PC-3 (cell line): ENCODE measurements around the gene DLGAP4. TPM values are rescaled to one million over a fixed set of nuclear protein-coding genes. Genes with fewer than 3 reads are reported as not detected.

ENCODE experiments used
- ATAC-seq: fragments of 200-7000 bp; cut with Tn5 transposase; 2 replicates; pipeline ENCODE4 v1.9.1; 2020; ENCODE audit warnings: mild to moderate bottlenecking, moderate library complexity
- BruUV-seq: library from RNA; stranded (reverse); fragments of 400-500 nt; replicated peaks from 2 replicates; lab custom pipeline; 2021; lab: Mats Ljungman, UMichigan
- CTCF ChIA-PET: fragments of 300-600 bp; sonication (Branson Sonifier 250); formaldehyde crosslinking; loops from one replicate; lab custom pipeline; 2022; ENCODE audit warnings: antibody characterized with exemption; lab: Charles Lee
- POLR2A ChIA-PET: fragments of 300-600 bp; sonication (Branson Sonifier 250); formaldehyde crosslinking; loops from one replicate; lab custom pipeline; 2022; ENCODE audit warnings: antibody characterized with exemption; ENCODE audit not compliant: unreplicated experiment; lab: Charles Lee
- DNase-seq: peaks from one replicate; pipeline ENCODE4 v3.0.0-alpha.2; 2015
- H2AFZ ChIP-seq: fragments of 300-600 bp; sonication (generic); 2 replicates; pipeline ENCODE4 v1.6.0; 2016; ENCODE audit warnings: antibody characterized with exemption, low read length
- H3F3A ChIP-seq: fragments of 300-600 bp; sonication (generic); one replicate; pipeline ENCODE4 v1.6.0; 2017; ENCODE audit warnings: antibody characterized with exemption, low read length, control low read depth, mild to moderate bottlenecking; ENCODE audit not compliant: unreplicated experiment
- H3K27ac ChIP-seq: fragments of 300-600 bp; sonication (generic); 2 replicates; pipeline ENCODE4 v1.5.1; 2016; ENCODE audit warnings: mild to moderate bottlenecking, low read length
- H3K27me3 ChIP-seq: fragments of 300-600 bp; sonication (generic); 2 replicates; pipeline ENCODE4 v1.6.1; 2016; ENCODE audit warnings: low read length, mixed read lengths
- H3K36me3 ChIP-seq: fragments of 300-600 bp; sonication (generic); 2 replicates; pipeline ENCODE4 v1.6.1; 2016; ENCODE audit warnings: low read depth, mixed run types, low read length, mixed read lengths
- H3K4me1 ChIP-seq: fragments of 300-600 bp; sonication (generic); 2 replicates; pipeline ENCODE4 v1.5.1; 2016; ENCODE audit warnings: low read length; ENCODE audit not compliant: insufficient read depth
- H3K4me2 ChIP-seq: fragments of 300-600 bp; sonication (generic); 2 replicates; pipeline ENCODE4 v1.6.0; 2016; ENCODE audit warnings: low read length
- H3K4me3 ChIP-seq: fragments of 300-600 bp; sonication (generic); 2 replicates; pipeline ENCODE4 v1.5.1; 2016; ENCODE audit warnings: mild to moderate bottlenecking, low read length, mixed read lengths
- H3K79me2 ChIP-seq: fragments of 300-600 bp; sonication (generic); 2 replicates; pipeline ENCODE4 v1.6.1; 2017; ENCODE audit warnings: low read length, mixed read lengths
- H3K9ac ChIP-seq: fragments of 300-600 bp; sonication (generic); 2 replicates; pipeline ENCODE4 v1.6.0; 2016; ENCODE audit warnings: mild to moderate bottlenecking, low read length
- H3K9me2 ChIP-seq: fragments of 300-600 bp; sonication (generic); replicated peaks from 2 replicates; pipeline ENCODE4 v1.6.1; 2016; ENCODE audit warnings: mixed run types, low read length, mixed read lengths
- H3K9me3 ChIP-seq: fragments of 300-600 bp; sonication (generic); 2 replicates; pipeline ENCODE4 v1.6.1; 2016; ENCODE audit warnings: low read length, mixed read lengths
- H4K20me1 ChIP-seq: fragments of 300-600 bp; sonication (generic); 2 replicates; pipeline ENCODE4 v1.6.1; 2016; ENCODE audit warnings: low read length, mixed read lengths
- EZH2 ChIP-seq: fragments of 300-600 bp; sonication (generic); IDR thresholded peaks from one replicate; pipeline ENCODE4 v1.6.1; 2017; ENCODE audit warnings: antibody characterized with exemption, mild to moderate bottlenecking, low read length; ENCODE audit not compliant: unreplicated experiment
- EZH2phosphoT487 ChIP-seq: fragments of 300-600 bp; sonication (generic); IDR thresholded peaks from 2 replicates; pipeline ENCODE4 v1.6.1; 2018; ENCODE audit warnings: mild to moderate bottlenecking, antibody characterized with exemption, low read length, borderline replicate concordance
- intact Hi-C: fragments of 100-400 bp; cut with micrococcal nuclease; formaldehyde crosslinking; loops from 2 replicates; pipeline ENCODE4 v1.9.0; 2023
- total RNA-seq: library from RNA; depleted of rRNA; stranded (reverse); fragments of >200 nt; gene quantifications from 2 replicates; pipeline ENCODE4 v1.2.3, GENCODE V29; 2014
- TF ChIP-seq, protein P1 (sequence below): fragments of 300-600 bp; sonication (generic); conservative IDR thresholded peaks from 2 replicates; pipeline ENCODE4 v1.5.1; 2017; ENCODE audit warnings: antibody characterized with exemption, low read depth, mild to moderate bottlenecking, low read length

Gene DLGAP4
- total RNA-seq, 1 experiment from 2014 or later, result 21.0 TPM

DNA sequence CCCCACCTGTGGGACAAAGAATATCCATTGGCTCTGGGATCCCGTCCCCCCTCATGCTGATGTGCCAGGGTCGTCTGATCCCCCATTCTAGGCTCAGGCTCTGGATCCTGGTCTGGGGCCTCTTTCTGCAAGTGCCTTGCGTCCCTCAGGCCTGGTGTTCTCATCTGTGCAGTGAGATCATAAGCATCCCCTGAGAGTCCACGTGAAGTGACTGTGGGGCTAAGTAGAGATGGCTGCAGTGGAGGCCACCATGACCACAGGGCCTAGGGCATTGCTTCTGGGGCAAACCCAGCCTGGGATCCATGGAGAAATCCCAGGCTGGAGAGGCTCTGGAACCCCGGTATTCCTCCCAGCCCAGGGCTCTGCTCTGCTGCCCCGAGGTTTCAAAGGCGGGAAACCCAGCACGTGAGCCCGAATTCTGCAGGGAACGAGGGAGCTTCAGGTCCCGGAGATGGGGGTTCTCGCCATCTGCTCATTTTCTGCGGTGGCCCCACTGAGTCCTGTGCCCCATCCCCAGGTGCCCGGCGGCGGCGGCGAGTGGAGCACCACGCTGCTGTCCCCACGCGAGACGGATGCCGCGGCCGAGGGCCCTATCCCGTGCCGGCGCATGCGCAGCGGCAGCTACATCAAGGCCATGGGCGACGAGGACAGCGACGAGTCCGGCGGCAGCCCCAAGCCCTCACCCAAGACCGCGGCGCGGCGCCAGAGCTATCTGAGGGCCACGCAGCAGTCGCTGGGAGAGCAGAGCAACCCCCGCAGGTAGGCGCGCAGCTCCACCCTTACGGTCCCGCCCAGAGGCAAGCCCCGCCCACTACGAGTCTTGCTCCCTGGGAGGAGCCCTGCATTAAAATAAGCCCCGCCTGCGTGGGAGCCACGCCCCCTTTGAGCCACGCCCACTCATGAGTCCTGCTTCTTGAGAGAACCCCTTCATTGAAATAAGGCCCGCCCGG is 129.7 kb downstream of the DLGAP4 start:
- Histone ChIP-seq H3K9ac (no peak overlapping the region), H3K4me1 (no peaks in the 10 kb centered on the region), H3K79me2 (no peaks in the 10 kb centered on the region), H3K9me2 (no peaks in the 10 kb centered on the region), H3K27ac (no peak overlapping the region), H3K9me3 (no peaks in the 10 kb centered on the region), H3K4me3 (peak overlapping the region; percentile 45; the same call in 1 of the 2 replicates), H3K36me3 (no peaks in the 10 kb centered on the region), H3K27me3 (no peaks in the 10 kb centered on the region), H2AFZ (peak overlapping the region; percentile 63), H4K20me1 (no peaks in the 10 kb centered on the region), H3F3A (no peaks in the 10 kb centered on the region), H3K4me2 (peak overlapping the region; percentile 60)
- BruUV-seq, result no TSS peak
- intact Hi-C loops, result loop anchor here (1.0 kb wide), 1 partner anchor 187 kb away; no protein-coding TSS in a partner anchor
- POLR2A ChIA-PET, result no interaction called here
- TF ChIP-seq EZH2 (no peak), EZH2phosphoT487 (no peak)
- TF ChIP-seq, protein P1, sequence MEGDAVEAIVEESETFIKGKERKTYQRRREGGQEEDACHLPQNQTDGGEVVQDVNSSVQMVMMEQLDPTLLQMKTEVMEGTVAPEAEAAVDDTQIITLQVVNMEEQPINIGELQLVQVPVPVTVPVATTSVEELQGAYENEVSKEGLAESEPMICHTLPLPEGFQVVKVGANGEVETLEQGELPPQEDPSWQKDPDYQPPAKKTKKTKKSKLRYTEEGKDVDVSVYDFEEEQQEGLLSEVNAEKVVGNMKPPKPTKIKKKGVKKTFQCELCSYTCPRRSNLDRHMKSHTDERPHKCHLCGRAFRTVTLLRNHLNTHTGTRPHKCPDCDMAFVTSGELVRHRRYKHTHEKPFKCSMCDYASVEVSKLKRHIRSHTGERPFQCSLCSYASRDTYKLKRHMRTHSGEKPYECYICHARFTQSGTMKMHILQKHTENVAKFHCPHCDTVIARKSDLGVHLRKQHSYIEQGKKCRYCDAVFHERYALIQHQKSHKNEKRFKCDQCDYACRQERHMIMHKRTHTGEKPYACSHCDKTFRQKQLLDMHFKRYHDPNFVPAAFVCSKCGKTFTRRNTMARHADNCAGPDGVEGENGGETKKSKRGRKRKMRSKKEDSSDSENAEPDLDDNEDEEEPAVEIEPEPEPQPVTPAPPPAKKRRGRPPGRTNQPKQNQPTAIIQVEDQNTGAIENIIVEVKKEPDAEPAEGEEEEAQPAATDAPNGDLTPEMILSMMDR, result no peak
- peak; percentile 73 for ATAC-seq
- DNase-seq, result peak; percentile 81
- CTCF ChIA-PET, result no interaction called here

DNA sequence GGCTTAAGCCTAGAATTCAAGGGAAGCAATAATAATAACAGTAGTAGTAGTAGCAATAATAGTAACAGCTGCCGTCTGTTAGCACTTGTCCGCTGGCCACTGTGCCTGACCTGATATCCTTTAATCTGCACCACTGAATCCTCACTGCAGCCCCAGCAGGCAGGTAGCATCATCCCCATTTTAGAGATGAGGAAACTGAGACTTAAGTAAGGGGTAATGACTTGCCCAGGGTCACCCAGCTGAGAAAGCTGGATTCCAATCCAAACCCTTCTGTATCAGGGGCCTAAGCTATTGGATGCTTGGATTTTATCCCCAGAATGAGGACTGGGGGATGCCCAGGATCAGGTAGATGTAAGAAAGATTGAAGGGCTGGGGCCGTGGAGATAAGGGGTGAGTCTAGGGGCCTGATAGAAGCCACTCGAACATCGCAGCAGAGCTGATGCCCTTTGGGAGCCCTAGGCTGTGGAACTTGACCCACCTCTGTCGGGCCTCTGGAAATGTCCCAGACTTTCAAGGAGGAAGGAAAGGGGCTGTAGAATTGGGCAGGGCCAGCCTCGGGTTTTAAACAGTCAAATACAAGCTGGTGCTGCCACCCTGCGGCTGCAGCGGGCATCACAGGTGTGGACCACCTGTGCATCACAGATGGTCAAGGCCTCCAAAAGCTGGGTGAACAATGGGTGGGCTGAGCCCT is 133.0 kb downstream of the DLGAP4 start:
- H3K79me2 ChIP-seq, result no peaks in the 10 kb centered on the region
- no peak overlapping the region for H3K4me2 ChIP-seq
- TF ChIP-seq, protein P1, result peak; percentile 96
- TF ChIP-seq EZH2 (no peak), EZH2phosphoT487 (no peak)
- no peak overlapping the region for H2AFZ ChIP-seq
- H3K9me3 ChIP-seq, result no peaks in the 10 kb centered on the region
- H4K20me1 ChIP-seq, result no peaks in the 10 kb centered on the region
- no peak overlapping the region for H3K4me3 ChIP-seq
- H3K9me2 ChIP-seq, result no peaks in the 10 kb centered on the region
- DNase-seq, result peak; percentile 78
- intact Hi-C loops, result loop anchor here (1.0 to 2.0 kb wide), 4 partner anchors 166 to 282 kb away; no protein-coding TSS in a partner anchor
- no peaks in the 10 kb centered on the region for H3K36me3 ChIP-seq
- H3K9ac ChIP-seq, result no peak overlapping the region
- no peaks in the 10 kb centered on the region for H3K27me3 ChIP-seq
- H3F3A ChIP-seq, result no peaks in the 10 kb centered on the region
- no TSS peak for BruUV-seq
- ATAC-seq, result peak; percentile 76
- POLR2A ChIA-PET, result no interaction called here
- CTCF ChIA-PET, result interaction anchor here (0.6 to 1.7 kb wide), 7 partner anchors 166 to 902 kb away, joined by 3 to 13 read pairs (median 4); no protein-coding TSS in a partner anchor
- H3K4me1 ChIP-seq, result no peaks in the 10 kb centered on the region
- no peak overlapping the region for H3K27ac ChIP-seq
